Panc1 (cell line): ENCODE results near the gene UACA. TPM values are rescaled to one million over a fixed set of nuclear protein-coding genes. Genes with fewer than 3 reads are reported as not detected.

Experiments
- ATAC-seq: fragments of 200-7000 bp; cut with Tn5 transposase; 2 replicates; pipeline ENCODE4 v1.9.1; 2020; ENCODE audit warnings: mild to moderate bottlenecking, moderate library complexity
- BruUV-seq: library from RNA; stranded (reverse); fragments of 400-500 nt; replicated peaks from 2 replicates; lab custom pipeline; 2021; lab: Mats Ljungman, UMichigan
- CTCF ChIA-PET: fragments of 300-600 bp; sonication (Branson Sonifier 250); formaldehyde crosslinking; loops from one replicate; lab custom pipeline; 2022; ENCODE audit warnings: antibody characterized with exemption; lab: Charles Lee
- POLR2A ChIA-PET: fragments of 300-600 bp; sonication (Branson Sonifier 250); formaldehyde crosslinking; loops from one replicate; lab custom pipeline; 2022; ENCODE audit warnings: antibody characterized with exemption; lab: Charles Lee
- DNase-seq: peaks from one replicate; pipeline ENCODE4 v3.0.0-alpha.2; 2010; ENCODE audit warnings: low read depth, low spot score
- H3K27ac ChIP-seq: 2 replicates; pipeline ENCODE4 v1.5.1; 2011; ENCODE audit warnings: mild to moderate bottlenecking, low read length, inconsistent platforms
- H3K27me3 ChIP-seq: fragments of 200-500 bp; sonication (Bioruptor generic); 2 replicates; pipeline ENCODE4 v1.6.0; 2014; ENCODE audit warnings: low read length, inconsistent platforms; ENCODE audit not compliant: control insufficient read depth, insufficient read depth
- H3K36me3 ChIP-seq: fragments of 200-500 bp; sonication (Bioruptor generic); 2 replicates; pipeline ENCODE4 v1.5.1; 2014; ENCODE audit warnings: inconsistent platforms, mild to moderate bottlenecking, low read length, moderate library complexity; ENCODE audit not compliant: control insufficient read depth, insufficient read depth
- H3K4me1 ChIP-seq: 2 replicates; pipeline ENCODE4 v1.5.1; 2011; ENCODE audit warnings: inconsistent platforms, mild to moderate bottlenecking, low read length, moderate library complexity; ENCODE audit not compliant: control insufficient read depth, insufficient read depth
- H3K4me3 ChIP-seq, 2 experiments: 2 replicates each; pipeline ENCODE4 v1.5.1; 2011 to 2012; ENCODE audit warnings: low read depth in 2 of 2, low read length in 2 of 2, mild to moderate bottlenecking in 2 of 2, inconsistent platforms in 1 of 2, moderate library complexity in 1 of 2
- H3K9me3 ChIP-seq: fragments of 200-500 bp; sonication (Bioruptor generic); 2 replicates; pipeline ENCODE4 v1.5.1; 2014; ENCODE audit warnings: low read depth, mild to moderate bottlenecking, inconsistent platforms, low read length, moderate library complexity; ENCODE audit not compliant: control insufficient read depth, insufficient read depth
- POLR2AphosphoS5 ChIP-seq: IDR thresholded peaks from 2 replicates; pipeline ENCODE4 v1.6.1; 2012; ENCODE audit warnings: mild to moderate bottlenecking, low read depth, low read length, moderate library complexity
- SIN3A ChIP-seq: IDR thresholded peaks from 2 replicates; pipeline ENCODE4 v1.6.1; 2012; ENCODE audit warnings: low read depth, mild to moderate bottlenecking, low read length, moderate library complexity, borderline replicate concordance; ENCODE audit not compliant: insufficient read depth
- TCF7L2 ChIP-seq: IDR thresholded peaks from 2 replicates; pipeline ENCODE4 v1.6.1; 2011; ENCODE audit warnings: mild to moderate bottlenecking, low read depth, low read length, inconsistent platforms
- in situ Hi-C: cut with HindIII; loops from 2 replicates; pipeline ENCODE4 v1.10.0; 2016; ENCODE audit warnings: low sequenced_read_pairs, low pct_unique_long_range_greater_than_20kb
- intact Hi-C: fragments of 100-400 bp; cut with micrococcal nuclease; formaldehyde crosslinking; loops from one replicate; pipeline ENCODE4 v1.10.0; 2022; ENCODE audit not compliant: unreplicated experiment
- total RNA-seq: library from RNA; stranded (reverse); gene quantifications from one replicate; pipeline ENCODE4 v1.2.1, GENCODE V29; 2021; ENCODE audit not compliant: unreplicated experiment
- TF ChIP-seq, protein P1 (sequence below), 2 experiments: IDR thresholded peaks; 2 replicates each; pipeline ENCODE4 v1.6.1; 2011 to 2012; ENCODE audit warnings: low read depth in 2 of 2, control low read depth in 1 of 2, low read length in 1 of 2, mild to moderate bottlenecking in 1 of 2, moderate library complexity in 1 of 2; ENCODE audit not compliant: insufficient read depth in 1 of 2
- TF ChIP-seq, protein P2 (sequence below): fragments of 450-650 bp; IDR thresholded peaks from 2 replicates; pipeline ENCODE4 v1.5.1; 2017; ENCODE audit warnings: mild to moderate bottlenecking

The UACA gene
- total RNA-seq, 1 experiment from 2014 or later, result 303 TPM

DNA sequence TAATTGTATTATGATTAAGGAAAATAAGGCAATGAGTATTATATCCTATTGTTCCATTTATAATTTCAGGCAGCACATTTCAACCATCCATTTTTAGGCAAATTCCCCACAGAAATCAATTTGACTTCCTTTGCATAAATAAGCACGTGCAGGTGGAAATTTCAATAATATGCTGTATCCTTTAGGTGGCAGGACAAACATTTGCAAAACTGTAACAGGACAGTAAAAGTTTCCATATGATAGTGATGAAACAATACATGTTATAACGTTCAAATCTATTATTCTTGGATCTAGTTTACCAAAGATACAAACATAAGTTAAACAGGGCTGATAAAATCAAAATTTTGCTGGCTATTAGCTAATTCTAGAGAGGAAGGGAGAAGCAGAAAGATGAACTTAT is 8.5 kb downstream of the UACA start:
- intact Hi-C loops, result no loop called here
- CTCF ChIA-PET, result no interaction called here
- in situ Hi-C loops, result no loop called here

DNA sequence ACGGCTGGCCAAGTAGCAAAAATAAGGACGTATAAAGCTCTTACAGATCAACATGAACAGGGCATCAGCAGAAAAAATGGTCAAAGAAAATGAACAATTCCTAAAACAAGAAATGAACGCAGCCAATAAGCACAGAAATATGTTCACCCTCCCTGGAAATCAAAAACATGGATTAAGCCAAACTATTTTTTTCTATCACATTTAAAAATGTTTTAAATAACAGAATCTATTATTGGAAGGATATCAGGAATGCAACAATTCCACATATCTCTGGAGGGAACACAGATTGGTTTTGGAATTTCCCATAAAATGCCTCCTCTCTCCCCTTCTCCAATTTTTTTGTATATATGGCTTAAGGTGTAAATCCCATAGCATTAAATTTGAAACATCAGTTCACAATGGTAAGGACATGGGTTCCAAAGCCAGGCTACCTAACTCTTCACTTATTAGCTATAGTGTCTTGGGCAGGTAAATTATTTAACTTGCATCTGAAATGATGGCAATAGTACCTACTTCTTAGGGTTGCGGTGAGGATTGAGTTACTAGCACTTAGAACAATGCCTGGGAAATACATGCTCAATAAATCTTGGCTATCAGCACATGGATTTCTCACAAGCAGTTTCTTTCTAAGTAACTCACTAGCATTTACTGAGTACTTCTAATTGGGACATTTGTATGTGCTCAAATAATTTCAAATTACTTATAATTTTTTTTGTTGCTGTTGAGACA is 10.1 kb downstream of the UACA start:
- ChIA-PET POLR2A (no interaction called here), CTCF (no interaction called here)
- Histone ChIP-seq H3K27ac (peak overlapping the region; percentile 74), H3K27me3 (no peaks in the 10 kb centered on the region), H3K9me3 (no peaks in the 10 kb centered on the region), H3K4me3 (no peak overlapping the region), H3K4me1 (peaks cover 90% of the 10 kb centered on the region), H3K36me3 (peaks cover 4% of the 10 kb centered on the region; the same call in 1 of the 2 replicates)
- intact Hi-C loops, result no loop called here
- ATAC-seq, result no peak
- no TSS peak for BruUV-seq
- DNase-seq, result no peak
- in situ Hi-C loops, result no loop called here
- TF ChIP-seq SIN3A, result no peak
- TF ChIP-seq, protein P1, sequence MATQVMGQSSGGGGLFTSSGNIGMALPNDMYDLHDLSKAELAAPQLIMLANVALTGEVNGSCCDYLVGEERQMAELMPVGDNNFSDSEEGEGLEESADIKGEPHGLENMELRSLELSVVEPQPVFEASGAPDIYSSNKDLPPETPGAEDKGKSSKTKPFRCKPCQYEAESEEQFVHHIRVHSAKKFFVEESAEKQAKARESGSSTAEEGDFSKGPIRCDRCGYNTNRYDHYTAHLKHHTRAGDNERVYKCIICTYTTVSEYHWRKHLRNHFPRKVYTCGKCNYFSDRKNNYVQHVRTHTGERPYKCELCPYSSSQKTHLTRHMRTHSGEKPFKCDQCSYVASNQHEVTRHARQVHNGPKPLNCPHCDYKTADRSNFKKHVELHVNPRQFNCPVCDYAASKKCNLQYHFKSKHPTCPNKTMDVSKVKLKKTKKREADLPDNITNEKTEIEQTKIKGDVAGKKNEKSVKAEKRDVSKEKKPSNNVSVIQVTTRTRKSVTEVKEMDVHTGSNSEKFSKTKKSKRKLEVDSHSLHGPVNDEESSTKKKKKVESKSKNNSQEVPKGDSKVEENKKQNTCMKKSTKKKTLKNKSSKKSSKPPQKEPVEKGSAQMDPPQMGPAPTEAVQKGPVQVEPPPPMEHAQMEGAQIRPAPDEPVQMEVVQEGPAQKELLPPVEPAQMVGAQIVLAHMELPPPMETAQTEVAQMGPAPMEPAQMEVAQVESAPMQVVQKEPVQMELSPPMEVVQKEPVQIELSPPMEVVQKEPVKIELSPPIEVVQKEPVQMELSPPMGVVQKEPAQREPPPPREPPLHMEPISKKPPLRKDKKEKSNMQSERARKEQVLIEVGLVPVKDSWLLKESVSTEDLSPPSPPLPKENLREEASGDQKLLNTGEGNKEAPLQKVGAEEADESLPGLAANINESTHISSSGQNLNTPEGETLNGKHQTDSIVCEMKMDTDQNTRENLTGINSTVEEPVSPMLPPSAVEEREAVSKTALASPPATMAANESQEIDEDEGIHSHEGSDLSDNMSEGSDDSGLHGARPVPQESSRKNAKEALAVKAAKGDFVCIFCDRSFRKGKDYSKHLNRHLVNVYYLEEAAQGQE (IDR thresholded peaks at IDR 0.05; ENCODE audit: insufficient read depth in 1 of 2, low read depth in 2 of 2, low read length in 1 of 2), result no peak
- peak; percentile 56; the same call in 1 of the 2 replicates for TF ChIP-seq POLR2AphosphoS5
- TF ChIP-seq, protein P2, sequence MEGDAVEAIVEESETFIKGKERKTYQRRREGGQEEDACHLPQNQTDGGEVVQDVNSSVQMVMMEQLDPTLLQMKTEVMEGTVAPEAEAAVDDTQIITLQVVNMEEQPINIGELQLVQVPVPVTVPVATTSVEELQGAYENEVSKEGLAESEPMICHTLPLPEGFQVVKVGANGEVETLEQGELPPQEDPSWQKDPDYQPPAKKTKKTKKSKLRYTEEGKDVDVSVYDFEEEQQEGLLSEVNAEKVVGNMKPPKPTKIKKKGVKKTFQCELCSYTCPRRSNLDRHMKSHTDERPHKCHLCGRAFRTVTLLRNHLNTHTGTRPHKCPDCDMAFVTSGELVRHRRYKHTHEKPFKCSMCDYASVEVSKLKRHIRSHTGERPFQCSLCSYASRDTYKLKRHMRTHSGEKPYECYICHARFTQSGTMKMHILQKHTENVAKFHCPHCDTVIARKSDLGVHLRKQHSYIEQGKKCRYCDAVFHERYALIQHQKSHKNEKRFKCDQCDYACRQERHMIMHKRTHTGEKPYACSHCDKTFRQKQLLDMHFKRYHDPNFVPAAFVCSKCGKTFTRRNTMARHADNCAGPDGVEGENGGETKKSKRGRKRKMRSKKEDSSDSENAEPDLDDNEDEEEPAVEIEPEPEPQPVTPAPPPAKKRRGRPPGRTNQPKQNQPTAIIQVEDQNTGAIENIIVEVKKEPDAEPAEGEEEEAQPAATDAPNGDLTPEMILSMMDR, result no peak
- no peak for TF ChIP-seq TCF7L2

More for the DNA sequence above, 8.5 kb downstream of the UACA start:
- H3K27me3 ChIP-seq, result no peaks in the 10 kb centered on the region
- DNase-seq (no peak), ATAC-seq (no peak)
- no TSS peak for BruUV-seq
- no peaks in the 10 kb centered on the region for H3K9me3 ChIP-seq
- peaks cover 84% of the 10 kb centered on the region for H3K4me1 ChIP-seq
- TF ChIP-seq POLR2AphosphoS5 (no peak), SIN3A (no peak)
- H3K36me3 ChIP-seq, result peaks cover 13% of the 10 kb centered on the region; the same call in 1 of the 2 replicates
- H3K27ac ChIP-seq, result peak overlapping the region; percentile 68
- H3K4me3 ChIP-seq, result no peak overlapping the region
- POLR2A ChIA-PET, result no interaction called here

GRCh38 chr15:70752193-70752635 is 11.1 kb downstream of the UACA start:
- H3K36me3 ChIP-seq, result peaks cover 4% of the 10 kb centered on the region; the same call in 1 of the 2 replicates
- H3K27ac ChIP-seq, result peak overlapping the region; percentile 74
- TF ChIP-seq, protein P1 (IDR thresholded peaks at IDR 0.05; ENCODE audit: insufficient read depth in 1 of 2, low read depth in 2 of 2, low read length in 1 of 2), result no peak
- TF ChIP-seq POLR2AphosphoS5, result no peak
- no peak for TF ChIP-seq SIN3A
- no peak for TF ChIP-seq TCF7L2
- TF ChIP-seq, protein P2, result no peak
- CTCF ChIA-PET, result no interaction called here
- intact Hi-C loops (no loop called here), in situ Hi-C loops (no loop called here)
- no peaks in the 10 kb centered on the region for H3K9me3 ChIP-seq
- no peak overlapping the region for H3K4me3 ChIP-seq
- ATAC-seq (no peak), DNase-seq (no peak)
- POLR2A ChIA-PET, result interaction anchor here (0.8 kb wide), 1 partner anchor 19 kb away, joined by 7 read pairs; no protein-coding TSS in a partner anchor
- no peaks in the 10 kb centered on the region for H3K27me3 ChIP-seq
- BruUV-seq, result no TSS peak
- peaks cover 85% of the 10 kb centered on the region for H3K4me1 ChIP-seq
